ENCODE data around the gene PPP1R1C. TPM values are rescaled to one million over a fixed set of nuclear protein-coding genes. Genes with fewer than 3 reads are reported as not detected.

Gene PPP1R1C
- total RNA-seq, 2 donors from 2014 or later: not detected

DNA sequence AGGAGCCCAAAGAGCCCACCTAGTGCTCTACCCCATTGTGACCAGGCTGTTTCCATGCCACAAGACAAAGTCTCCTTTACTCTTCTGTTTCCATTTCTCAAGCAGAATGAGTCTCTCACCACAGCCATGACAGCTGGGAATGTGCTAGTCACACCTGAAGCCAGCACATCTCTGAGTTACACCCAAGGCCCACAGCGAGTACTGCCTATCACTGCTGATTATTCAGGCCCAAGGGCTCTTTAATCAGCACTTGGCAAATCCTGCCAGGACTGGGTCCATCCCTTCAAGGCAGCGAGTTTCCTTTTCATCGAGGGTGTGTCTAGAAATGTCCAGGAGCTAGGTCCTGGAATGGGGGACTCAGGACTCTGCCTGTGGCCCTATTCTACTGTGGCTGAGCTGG lies 14.6 kb upstream of the PPP1R1C start:
- no peak for DNase-seq (ENCODE audit: low spot score)
- no peak for ATAC-seq (ENCODE audit: insufficient number of reproducible peaks, low FRiP score, low read depth)
- H3K4me1 ChIP-seq (ENCODE audit: control insufficient read depth in 1 of 2, low read depth in 2 of 2): no peaks in the 10 kb centered on the region
- no peaks in the 10 kb centered on the region for H3K36me3 ChIP-seq
- TF ChIP-seq, protein P1, sequence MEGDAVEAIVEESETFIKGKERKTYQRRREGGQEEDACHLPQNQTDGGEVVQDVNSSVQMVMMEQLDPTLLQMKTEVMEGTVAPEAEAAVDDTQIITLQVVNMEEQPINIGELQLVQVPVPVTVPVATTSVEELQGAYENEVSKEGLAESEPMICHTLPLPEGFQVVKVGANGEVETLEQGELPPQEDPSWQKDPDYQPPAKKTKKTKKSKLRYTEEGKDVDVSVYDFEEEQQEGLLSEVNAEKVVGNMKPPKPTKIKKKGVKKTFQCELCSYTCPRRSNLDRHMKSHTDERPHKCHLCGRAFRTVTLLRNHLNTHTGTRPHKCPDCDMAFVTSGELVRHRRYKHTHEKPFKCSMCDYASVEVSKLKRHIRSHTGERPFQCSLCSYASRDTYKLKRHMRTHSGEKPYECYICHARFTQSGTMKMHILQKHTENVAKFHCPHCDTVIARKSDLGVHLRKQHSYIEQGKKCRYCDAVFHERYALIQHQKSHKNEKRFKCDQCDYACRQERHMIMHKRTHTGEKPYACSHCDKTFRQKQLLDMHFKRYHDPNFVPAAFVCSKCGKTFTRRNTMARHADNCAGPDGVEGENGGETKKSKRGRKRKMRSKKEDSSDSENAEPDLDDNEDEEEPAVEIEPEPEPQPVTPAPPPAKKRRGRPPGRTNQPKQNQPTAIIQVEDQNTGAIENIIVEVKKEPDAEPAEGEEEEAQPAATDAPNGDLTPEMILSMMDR (IDR thresholded peaks at IDR 0.05): no peak
- H3K27me3 ChIP-seq (replicated peaks; ENCODE audit: insufficient read depth): no peaks in the 10 kb centered on the region
- no peak overlapping the region for H3K27ac ChIP-seq
- no peaks in the 10 kb centered on the region for H3K9me3 ChIP-seq
- H3K4me3 ChIP-seq: no peak overlapping the region

DNA sequence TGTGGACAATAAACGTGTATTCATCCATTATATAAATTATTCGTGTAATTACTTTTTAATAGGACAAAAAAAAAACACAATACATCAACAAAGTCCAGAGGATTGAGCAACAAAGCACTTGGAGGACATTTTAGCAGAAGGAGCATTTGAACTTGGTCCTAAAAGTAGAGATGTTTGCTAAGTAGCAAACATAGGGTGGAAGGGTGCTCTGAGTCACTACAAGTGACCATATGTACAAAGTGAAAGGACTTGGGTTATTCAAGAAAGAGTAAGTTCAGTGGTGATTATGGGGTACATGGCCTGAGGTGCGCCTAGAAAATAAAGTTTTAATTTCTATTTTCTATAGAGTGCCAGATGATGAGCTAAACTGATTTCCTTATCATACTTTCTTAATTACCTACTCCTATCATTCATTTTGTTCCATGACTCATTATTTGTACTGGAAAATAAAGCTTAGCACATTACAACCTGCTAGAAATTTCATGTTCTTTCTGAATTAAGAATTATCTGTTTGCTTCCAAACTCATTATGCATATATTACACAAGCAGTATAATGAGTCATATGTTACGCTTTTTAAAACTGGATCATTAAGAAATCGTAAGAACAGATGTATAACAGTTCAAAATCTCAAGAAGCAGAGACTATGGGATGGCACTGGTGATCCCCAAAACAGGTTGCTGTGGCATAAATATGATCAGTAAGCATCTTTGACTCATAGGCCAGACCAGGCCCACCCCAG lies 13.1 kb upstream of the PPP1R1C start:
- no peak overlapping the region for H3K27ac ChIP-seq
- ATAC-seq (ENCODE audit: insufficient number of reproducible peaks, low FRiP score, low read depth) (no peak), DNase-seq (ENCODE audit: low spot score) (no peak)
- no peaks in the 10 kb centered on the region for H3K36me3 ChIP-seq
- TF ChIP-seq, protein P1 (IDR thresholded peaks at IDR 0.05): no peak
- H3K9me3 ChIP-seq: no peaks in the 10 kb centered on the region
- H3K4me1 ChIP-seq (ENCODE audit: control insufficient read depth in 1 of 2, low read depth in 2 of 2): no peaks in the 10 kb centered on the region
- H3K27me3 ChIP-seq (replicated peaks; ENCODE audit: insufficient read depth): no peaks in the 10 kb centered on the region
- no peak overlapping the region for H3K4me3 ChIP-seq

DNA sequence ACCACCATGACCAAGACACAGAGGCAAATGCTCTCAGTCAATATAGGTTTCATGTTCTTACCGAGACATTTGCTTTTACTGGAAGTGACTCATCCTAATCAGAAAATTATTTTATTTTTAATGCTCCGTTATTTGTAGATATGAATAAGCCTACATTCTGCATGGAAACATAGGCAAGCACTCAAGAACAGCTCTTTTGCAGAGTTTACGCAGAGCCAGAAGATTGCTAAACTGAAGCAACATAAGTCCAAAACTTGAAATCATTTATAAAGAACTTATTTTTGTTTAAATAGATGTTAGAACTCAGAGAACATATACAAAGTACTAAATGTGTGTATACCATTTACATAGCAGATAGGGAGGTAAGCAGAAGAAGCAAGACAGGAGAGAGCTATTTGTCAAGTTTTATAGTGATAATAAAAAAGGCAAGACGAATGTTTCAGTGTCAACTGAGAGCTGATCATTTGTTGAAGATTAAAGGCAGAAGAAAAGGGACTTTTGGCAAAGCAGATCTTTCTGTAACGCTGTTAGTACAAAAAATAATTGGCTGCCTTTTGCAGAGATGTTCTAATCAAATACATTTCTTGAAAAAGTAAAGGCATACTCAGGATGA lies 12.4 kb upstream of the PPP1R1C start:
- no peak for DNase-seq (ENCODE audit: low spot score)
- Histone ChIP-seq H3K4me1 (ENCODE audit: control insufficient read depth in 1 of 2, low read depth in 2 of 2) (no peaks in the 10 kb centered on the region), H3K27ac (no peak overlapping the region), H3K36me3 (no peaks in the 10 kb centered on the region), H3K27me3 (replicated peaks; ENCODE audit: insufficient read depth) (no peaks in the 10 kb centered on the region), H3K4me3 (no peak overlapping the region), H3K9me3 (no peaks in the 10 kb centered on the region)
- ATAC-seq (ENCODE audit: insufficient number of reproducible peaks, low FRiP score, low read depth): no peak
- TF ChIP-seq, protein P1 (IDR thresholded peaks at IDR 0.05): no peak

DNA sequence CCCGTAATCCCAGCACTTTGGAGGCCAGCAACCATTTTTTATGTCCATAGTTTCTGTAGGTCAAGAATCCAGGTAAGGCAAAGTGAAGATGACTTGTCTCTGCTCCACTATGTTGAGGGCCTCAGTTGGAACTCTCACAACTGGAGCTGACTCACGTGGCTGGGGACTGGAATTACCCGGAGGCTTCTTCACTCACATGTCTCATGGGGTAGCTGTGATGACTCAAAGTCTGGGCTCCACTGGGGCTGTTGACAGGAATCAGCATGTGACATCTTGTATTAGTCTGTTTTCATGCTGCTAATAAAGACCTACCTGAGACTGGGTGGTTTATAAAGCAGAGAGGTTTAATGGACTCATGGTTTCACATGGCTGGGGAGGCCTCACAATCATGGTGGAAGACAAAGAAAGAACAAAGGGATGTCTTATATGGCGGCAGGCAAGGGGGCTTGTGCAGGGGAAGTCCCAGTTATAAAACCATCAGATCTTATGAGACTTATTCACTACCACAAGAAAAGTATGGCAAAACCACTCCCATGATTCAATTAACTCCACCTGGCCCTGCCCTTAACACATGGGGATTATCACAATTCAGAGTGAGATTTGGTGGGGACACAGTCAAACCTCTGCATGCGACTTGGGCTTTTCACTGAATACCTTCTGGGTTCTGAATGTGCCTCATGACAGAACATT lies 7.8 kb upstream of the PPP1R1C start:
- H3K27me3 ChIP-seq (replicated peaks; ENCODE audit: insufficient read depth): no peaks in the 10 kb centered on the region
- no peaks in the 10 kb centered on the region for H3K36me3 ChIP-seq
- no peaks in the 10 kb centered on the region for H3K4me1 ChIP-seq (ENCODE audit: control insufficient read depth in 1 of 2, low read depth in 2 of 2)
- TF ChIP-seq, protein P1 (IDR thresholded peaks at IDR 0.05): no peak
- H3K9me3 ChIP-seq: no peaks in the 10 kb centered on the region
- DNase-seq (ENCODE audit: low spot score) (no peak), ATAC-seq (ENCODE audit: insufficient number of reproducible peaks, low FRiP score, low read depth) (no peak)
- no peak overlapping the region for H3K27ac ChIP-seq
- H3K4me3 ChIP-seq: no peak overlapping the region

Data from thoracic aorta (tissue), 2 donors.